GM21423 (cell line): Measurements from ENCODE around the gene TRAF3IP3.

Experiments
- ATAC-seq: cut with Tn5 transposase; IDR thresholded peaks from one replicate; pipeline ENCODE4 v1.9.1; 2021; ENCODE audit warnings: mild to moderate bottlenecking, moderate library complexity; ENCODE audit not compliant: unreplicated experiment

The TRAF3IP3 gene

DNA sequence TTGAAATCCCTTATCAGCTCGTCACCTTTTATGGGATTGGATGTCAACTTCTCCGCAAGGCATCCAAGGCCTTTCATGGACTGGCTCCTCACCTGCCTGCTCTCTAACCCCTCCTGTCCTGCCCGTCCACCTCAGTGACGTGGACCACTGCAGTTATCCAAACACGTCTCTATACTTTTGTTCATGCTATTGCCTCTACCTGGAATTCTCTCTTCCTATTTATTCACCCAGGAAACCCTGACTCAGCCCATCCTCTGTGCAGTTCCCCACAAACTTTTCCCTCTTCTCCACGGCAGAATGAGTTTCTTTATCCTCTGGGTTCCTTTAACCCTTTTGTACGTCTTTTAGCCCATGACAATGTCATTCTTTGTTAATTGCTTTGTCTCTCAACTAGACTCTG, 66.9 kb downstream of the TRAF3IP3 start:
- ATAC-seq, result no peak

DNA sequence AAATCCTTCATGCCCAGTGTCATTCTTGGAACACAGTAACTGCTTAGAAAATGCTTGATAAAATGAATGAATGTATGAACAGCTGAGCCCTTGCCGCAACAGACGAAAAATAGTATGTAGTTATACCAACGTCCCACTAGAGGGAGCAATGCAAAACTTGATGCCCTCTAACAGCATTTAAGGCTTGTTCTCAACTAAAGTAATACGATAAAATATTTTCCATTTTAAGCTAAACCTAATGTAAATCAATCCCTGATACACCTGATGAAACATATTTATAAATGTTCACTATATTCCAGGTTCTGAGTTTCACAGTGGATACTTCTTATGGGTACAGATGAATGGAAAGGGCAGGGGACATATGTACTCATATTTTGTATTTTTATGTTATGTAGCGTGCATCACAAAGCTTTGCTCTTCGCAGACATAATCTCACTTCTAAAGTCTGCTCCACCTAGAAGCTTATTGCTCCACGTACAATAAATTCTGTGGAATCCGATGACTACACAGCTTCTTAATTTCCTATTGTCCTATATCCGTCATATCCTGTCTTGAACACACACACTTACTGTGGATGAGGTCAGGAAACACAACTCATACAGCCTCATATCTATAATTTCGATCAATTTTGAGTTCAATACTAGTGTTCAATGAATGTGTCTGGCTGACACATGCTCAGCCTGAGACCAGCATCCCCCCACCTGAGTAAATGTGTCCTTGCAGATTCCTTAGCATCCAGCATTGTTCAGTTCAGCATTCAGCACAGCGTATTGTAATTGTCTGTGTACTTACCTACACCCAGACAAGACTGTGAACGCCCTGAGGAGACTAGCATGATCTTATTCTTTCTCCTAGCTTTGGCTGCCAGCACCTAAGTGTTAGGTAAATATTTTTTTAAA, 67.5 kb downstream of the TRAF3IP3 start:
- peak; percentile 36 for ATAC-seq

DNA sequence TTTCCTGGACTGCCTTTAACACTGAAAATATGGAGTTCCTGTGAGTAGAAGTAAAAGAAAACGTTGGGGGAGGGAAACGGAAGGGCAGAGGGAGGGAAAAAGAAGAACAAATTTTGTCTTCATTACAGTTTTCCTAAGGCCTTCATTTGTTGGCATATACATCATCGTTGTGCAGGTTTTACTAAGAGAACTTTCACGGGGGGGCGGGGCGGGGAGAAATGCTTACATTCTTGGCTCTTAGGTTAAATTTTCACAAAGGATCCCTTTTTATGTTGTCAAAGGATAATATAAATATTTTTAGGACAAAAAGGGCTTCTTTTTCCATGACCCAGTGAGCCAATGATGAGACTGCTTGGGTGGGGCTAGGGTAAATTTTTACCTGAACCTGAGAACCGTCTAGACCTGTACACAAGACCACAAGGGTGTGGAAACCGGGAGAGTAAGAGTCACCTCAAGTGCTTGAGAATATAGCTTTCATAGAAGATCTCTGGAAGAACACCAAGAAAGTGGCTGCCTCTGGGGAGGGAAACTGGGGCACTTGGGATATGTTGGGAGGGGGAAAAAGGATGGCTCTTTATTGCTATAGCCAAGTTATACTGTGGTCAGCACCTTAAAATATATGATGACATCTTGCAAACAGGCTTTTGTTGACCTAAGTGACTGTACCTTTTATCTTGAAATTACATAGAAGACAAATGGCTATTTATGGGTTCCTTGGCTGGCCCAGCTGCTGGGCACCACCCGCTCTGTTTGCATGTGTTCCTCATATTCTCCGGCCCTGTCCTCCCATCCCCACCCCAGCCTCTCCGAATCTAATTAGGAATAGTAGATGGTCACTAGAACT, 70.0 kb downstream of the TRAF3IP3 start:
- no peak for ATAC-seq

DNA sequence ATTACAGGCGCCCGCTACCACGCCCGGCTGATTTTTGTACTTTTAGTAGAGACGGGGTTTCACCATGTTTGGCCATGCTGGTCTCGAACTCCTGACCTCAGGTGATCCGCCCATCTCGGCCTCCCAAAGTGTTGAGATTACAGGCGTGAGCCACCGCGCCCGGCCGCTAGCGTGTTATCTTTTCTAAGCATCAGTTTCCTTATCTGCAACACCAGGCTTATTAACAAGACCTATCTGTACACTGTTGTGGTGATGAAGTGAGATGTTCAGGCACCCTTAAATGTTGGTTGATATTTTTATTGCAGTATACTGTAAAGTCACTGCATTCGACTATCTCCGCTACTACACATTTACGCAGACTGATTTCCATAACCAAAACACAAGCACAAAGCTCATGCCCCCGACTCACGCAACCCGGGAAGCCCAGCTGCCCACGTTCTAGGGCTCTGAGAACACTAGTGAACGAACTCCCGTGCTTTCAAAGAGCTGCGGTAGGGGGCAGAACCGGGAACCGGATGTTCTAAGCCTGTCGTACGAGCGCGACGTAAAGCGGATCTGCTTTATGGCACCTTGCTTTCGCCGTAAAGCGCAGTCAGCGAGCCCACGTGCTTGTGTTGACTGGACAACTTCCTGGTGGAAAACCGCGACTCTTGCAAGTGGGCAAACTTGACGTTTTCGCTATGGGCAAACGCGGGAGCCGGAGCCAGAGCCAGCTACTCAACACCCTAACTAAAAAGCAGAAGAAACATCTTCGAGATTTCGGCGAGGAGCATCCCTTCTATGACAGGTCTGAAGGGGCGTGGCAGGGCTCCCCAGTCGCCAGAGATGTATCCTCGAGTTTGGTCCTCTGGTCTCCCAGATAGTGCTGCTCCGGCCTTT, 71.8 kb downstream of the TRAF3IP3 start, which contains the start of gene UTP25:
Gene UTP25, plus strand, starts transcription at position 589 of the 879 bp plus-strand sequence. Its CDS starts 92 bp downstream, at position 681.
- ATAC-seq, result peak; percentile 94

DNA sequence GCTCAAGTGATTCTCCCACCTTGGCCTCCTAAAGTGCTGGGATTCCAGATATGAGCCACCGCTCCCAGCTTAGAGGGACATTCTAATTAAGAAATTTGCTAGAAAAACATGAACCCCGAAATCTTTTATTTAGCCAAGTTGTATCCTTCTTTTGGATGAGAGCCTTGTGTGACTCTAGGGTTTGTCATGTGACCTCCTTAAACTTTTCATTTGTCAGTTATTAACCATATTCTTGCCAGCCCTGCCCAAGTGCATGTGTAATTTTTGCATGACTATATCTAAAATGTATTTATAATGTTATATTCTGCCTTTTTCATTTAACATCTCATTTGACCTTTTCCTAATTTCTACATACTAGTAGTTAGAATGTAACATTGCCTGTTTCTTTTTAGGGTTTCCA, 73.9 kb downstream of the TRAF3IP3 start:
- no peak for ATAC-seq

DNA sequence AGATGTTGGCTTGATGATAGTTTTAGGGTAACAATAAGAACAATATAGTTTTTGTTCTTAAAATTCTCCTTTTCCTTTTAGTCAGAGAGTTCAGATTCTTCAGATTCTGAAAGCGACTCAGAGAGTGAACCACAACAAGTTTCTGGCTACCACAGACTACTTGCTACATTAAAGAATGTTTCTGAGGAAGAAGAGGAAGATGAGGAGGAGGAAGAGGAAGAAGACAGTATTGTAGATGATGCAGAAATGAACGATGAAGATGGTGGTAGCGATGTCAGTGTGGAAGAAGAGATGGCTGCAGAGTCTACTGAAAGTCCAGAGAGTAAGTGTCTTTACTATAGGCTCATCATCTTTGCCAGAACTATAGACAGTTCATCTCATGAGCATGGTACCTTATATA, 74.9 kb downstream of the TRAF3IP3 start:
- no peak for ATAC-seq

DNA sequence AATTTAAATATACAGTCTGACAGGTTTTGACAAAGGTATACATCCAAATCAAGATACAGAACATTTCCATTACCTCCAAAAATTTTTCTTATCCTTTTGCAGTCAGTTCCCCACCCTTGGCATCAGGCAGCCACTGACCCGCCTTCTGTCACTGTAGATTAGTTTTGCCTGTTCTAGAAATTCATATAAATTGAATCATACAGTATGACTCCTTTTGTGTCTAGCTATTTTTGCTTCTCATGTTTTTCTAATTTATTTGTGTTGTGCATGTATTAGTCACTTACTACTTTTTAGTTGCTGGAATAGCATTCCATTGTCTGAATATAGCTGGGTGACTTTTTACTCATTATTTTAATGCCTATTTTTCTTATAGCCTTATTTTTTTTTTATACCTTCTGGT, 75.8 kb downstream of the TRAF3IP3 start:
- ATAC-seq, result no peak
